ENCODE measurements around the gene STRIP1.
"Not testable (repeated sequence)": the region's sequence is repeated elsewhere in the genome, so short reads cannot be mapped to it uniquely, and the experiment has no call there.

The STRIP1 gene

DNA sequence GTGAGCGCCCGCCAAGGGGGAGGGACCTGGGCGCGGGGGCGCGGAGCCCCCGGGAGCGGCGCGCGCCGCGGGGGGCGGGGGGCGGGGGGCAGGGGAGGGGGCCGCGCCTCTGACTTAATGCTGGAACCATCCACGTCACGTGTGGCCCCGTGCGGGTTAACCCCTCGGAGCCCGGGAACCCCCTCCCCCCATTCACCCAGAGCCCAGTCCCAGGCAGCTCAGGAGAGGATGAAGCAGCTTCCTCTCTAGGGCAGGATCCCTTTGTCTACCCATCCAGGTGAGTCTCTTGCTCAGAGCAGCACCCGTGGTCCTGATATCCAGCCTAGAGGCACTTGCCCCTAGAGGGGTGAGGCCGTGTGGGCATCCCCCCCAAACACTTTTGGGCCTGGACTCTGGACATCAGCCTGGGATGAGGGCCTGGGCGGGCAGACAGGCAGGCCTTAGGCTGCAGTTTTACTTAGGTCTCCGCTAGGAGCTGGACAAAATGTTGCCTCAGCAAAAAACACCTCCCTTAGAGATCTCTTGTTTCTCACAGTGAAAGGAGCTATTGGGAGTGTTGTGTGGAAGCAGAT lies 36.3 kb downstream of the STRIP1 start, which contains the start of gene ALX3:
TSS of gene ALX3 (minus strand) at position 2 of the 572 bp plus-strand sequence. CDS start 60 bp downstream, outside the sequence.
- no peak for DNase-seq

DNA sequence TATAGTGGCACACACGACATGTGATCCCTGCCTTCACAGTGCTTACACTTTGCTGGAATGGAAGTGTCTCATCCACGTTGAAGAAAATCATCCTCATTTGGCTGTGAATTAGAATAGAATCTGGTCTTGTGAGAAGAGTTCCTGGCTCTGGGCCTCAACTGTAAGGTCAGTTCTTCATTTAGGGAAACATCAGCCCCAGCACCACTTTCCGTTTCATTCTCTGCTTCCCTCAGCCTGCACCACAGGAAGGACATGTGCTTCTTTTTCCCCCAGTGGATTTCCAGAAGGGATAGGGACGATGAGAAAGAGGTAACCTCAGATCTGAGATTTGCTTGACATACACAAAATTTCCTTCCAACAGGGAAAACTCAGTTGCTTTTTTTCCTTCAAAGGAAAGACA lies 39.7 kb downstream of the STRIP1 start:
- no peak for DNase-seq

DNA sequence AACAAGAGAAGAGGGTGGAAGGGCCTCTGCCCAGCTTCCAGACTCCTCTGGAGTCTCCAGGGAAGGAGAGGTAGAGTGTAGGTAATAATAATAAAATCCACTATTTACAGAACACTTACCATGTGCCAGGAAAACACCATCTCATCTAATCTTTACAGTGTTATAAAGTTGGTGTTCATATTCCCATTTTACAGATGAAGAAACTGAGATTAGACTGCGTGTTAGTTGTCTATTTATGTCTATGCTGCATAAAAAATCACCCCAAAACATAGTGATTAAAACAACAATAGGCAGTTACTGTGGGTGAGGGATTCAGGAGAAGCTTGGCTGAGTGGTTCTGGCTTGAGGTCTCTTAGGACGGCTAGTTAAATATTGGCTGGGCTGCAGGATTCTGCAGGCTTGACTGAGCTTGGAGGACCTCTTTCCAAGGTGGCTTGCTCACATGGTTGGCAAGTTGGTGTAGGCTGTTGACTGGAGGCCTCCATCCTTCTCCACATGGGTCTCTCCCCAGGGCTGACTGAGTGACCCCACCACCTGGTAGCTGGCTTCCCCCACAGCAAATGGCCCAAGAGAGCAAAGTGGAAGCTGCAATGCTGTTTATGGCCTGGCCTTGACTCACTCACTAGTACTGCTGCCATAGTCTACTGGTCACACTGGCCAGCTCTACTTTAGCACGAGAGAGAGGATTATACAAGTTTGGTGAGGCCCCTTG lies 42.5 kb downstream of the STRIP1 start:
- no peak for DNase-seq

DNA sequence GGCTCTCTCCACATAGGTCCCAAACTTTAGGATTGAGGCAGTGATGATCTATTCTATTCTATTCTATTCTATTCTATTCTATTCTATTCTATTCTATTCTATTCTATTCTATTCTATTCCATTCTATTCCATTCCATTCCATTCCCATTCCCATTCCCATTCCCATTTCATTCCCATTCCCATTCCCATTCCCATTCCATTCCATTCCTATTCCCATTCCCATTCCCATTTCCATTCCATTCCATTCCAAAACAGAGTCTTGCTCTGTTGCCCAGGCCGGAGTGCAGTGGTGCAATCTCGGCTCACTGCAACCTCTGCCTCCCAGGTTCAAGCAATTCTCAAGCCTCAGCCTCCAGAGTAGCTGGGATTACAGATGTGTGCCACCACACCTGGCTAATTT lies 45.6 kb downstream of the STRIP1 start:
- not testable (repeated sequence) for DNase-seq

DNA sequence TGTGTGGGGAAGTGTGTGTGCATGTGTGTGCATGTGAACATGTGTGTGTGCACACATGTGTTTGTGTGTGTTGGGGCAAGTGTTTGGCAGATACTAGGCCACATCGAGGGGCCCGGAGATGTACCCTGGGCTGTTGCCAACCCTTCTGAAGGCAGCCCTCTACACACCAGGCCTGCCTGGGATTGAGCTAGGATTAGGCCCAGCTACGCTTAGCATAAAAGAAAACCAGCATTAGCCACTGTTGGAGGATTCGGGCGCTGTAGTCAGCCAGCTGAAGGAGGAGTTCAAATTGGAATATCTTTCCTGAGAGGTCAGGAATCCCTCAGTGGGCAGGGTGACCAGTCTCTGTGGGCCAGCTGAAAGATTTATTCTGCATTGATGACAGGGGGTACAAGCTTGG lies 46.6 kb downstream of the STRIP1 start:
- no peak for DNase-seq

DNA sequence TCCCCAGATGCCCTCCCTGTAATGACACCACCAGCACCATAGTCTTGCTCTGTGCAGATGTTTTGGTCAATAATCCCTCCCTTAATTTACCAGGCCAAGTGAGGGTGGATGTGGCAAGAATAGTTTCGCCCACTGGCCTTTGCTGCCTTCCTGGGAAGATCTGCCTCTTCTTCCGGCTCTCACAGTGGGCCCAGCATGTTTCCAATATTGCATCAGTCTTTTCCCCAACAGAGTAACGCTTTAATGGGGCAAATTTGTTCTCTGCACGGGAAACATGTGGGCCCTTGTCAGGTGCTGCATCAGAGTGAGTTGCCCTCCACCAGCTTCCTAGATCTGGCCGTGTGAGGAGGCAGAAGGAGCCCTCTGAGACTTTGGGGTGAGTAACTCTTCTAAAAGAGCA lies 48.1 kb downstream of the STRIP1 start:
- no peak for DNase-seq

DNA sequence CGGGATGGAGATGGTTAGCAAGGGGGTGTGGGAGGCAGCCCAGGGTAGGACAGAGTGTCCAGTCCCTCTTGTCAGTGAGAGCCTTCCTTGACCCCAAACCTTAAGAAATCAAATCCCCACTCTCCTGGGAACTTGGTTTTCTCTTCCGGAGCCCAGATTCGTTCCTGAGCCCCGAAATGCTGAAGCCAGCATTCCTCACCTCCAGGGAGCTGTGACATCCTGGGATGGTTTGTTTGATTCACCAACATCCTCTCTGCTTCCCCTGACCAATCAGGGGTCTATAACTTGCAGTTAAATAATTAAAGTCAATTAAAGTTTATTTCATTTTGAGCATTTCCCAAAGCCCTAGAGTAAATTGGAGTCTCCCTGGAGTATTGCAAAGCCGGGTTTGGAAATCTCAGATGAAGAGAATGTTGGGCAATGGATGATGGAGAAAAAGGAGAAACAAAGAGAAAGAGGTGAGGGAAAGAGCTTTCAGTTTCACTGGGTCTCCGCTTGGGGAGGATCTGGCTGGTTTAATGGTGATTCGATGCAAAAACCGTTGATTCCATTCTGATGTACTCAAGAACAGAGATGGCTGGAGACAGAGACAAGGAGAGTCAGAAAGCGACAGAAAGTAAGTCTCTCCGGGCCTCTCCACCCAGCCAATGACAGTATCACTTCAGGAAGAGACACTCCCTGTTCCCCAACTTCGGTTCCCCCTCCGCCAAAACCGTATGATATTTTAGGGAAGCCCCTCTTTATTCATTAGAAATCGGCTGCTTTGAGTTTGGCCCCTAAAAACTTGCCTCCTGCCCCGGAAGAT lies 48.8 kb downstream of the STRIP1 start:
- DNase-seq: no peak

DNA sequence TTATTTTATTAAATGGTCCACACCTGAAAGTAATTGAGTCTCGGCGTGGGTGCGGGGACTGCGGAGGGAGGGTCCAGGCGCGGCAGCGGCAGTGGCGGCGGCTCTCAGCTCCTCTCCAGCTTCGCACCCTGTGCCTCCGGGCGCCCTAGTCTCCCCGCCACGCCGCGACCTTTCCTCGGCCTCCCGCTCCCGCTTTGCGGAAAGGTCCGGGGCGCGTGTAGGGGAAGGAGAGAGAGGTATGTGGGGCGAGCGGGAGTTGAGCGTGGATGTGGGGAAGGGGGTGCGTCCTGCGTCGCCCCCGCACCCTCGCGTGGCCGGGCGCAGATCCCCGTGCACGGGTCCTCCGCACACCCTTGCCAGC lies 49.4 kb downstream of the STRIP1 start:
- no peak for DNase-seq

DNA sequence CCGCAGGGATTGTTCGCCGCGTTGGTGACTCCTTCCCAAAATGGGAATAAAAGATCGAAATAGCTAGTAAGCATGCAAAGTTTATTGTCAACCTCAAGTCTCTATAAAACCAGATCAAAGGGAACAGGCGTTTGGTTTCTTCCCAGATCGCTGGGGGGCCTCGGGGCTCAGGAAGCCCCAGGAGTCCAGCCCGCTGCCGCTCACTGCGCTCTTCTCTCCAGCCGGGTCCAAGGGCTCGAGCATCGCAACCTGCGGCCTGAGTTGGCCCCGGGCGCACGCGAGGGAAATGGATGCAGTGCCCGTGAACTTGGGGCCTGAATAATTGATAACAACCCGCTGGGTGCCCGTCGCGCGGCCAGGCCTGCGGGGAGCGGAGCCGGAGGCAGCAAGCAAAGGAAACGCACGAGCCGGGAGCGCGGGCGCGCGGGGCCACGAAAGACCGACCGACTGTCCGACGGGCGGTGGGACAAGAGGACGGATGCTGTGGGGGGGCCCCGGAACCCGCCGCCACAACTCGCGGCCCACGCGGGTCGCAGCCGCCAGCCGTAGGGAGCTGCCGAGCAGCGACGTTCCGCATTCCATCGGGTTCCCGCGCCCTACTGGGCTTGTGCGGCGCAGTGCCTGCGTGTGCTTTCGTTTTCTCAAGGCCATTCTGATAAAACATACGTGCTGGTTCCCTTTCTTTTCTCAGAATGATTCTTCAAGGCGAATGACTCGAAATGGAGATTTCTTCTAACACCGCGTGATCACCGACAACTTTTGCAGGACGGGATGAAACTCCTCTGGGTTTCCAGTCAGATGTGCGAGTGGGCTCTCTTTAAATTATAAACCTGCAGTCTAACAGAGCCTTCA lies 50.0 kb downstream of the STRIP1 start:
- DNase-seq: peak; percentile 46

DNA sequence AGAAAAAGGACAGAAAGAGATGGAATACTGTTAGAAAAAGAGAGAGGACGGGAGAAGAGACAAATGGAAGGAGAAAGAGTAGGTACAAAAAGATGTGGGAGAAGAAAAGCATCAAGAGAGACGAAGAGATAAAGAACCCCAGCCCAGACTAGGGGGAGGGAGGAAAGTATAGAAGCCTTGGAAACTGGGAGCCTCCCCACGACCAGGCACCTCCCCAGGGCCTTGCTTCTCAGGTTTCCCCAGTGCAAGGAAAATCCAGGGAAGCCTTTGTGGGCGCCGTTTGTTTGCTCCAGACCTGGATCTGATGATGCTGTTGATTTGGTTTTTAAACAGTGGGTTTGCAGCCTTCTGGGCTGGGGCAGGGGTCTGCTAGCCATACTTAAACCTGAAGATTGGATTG lies 51.2 kb downstream of the STRIP1 start:
- no peak for DNase-seq

DNA sequence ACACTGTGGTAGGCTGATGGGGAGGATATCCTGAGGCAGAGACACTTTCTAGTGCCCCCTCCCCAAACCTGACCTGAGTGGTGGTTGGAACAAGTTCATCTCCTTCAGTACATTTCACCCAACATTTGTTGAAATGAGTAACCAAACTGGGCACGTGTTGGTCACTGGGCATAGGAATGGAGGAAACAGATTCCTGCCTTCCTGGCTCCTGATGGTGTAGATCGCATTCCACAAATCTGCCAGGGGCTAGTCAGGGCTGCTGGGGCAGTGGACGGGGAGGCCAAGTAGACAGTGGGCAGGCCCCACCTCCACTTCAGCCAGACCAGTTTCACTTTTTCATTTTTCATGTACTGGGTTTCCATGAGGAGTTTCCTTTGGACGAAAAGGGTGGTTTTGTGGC lies 52.5 kb downstream of the STRIP1 start:
- DNase-seq: no peak

DNA sequence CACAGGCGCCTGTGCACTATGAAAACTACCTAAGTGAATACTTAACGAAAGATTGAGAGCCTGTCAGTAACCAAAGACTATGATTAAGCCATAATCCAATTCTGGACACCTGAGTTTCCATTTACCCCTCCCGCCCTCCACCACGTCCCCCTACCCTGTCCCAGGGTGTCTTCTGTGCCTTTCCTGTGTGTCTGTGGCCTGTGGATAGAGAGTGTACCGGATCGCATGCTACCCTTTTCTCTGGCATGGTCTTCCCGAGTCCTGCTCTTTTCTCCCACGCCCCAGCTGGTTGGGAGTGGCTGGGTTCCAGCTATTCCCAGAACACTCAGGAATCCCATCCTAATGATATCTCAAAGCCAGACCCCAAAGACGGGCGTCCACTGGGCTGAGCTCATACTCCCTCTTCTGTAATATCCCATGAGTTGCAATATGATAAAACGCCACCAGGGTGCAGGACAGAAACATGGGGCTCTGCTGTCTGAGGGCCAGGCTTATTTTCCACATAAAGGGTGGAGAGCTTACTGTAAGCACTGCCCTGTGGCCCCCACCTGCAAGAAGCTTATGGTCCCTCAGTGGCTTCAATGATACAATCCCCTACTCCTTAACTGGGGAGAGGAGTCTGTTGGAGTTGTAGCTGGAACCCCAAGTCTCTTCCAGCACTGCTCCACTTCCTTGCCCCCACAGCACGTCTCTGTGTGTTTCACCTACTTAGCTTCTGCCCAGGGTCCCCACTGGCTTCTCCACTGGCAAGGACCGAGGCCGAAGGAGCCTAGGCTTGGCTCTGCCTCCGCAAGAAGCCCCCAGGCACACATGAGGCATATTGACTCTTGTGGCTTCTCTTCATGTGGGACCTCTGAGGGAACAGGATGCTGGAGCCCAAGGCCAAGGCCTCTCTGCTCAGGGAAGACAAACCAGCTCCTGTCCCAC lies 53.7 kb downstream of the STRIP1 start:
- DNase-seq: peak; percentile 57

DNA sequence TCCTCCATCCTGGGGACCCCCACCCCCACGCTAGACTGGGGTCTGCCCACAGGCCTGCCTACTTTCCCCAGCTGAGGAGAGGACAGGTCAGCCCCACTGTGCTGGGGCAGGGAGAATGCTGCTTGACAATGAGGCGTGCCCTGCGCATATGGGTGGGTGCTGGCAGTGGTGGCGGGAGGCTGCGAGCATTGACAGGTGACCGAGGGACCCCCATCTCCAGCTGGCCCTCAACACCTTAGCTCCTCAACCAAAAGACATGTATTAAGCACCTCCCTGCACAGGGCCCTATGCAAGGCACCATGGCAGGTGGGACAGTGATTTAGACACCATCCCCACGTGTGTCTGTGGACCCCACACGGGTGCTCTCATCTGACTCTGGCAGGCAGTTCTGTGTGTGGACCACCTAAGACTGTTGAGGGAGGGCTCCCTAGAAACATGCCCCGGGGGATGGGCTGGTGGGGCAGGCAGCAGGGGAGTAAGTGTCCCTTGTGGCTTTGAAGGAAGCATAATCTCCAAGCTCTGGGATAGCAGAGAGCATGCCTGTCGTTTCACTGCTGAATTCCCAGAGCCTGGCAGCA lies 54.4 kb downstream of the STRIP1 start:
- no peak for DNase-seq

DNA sequence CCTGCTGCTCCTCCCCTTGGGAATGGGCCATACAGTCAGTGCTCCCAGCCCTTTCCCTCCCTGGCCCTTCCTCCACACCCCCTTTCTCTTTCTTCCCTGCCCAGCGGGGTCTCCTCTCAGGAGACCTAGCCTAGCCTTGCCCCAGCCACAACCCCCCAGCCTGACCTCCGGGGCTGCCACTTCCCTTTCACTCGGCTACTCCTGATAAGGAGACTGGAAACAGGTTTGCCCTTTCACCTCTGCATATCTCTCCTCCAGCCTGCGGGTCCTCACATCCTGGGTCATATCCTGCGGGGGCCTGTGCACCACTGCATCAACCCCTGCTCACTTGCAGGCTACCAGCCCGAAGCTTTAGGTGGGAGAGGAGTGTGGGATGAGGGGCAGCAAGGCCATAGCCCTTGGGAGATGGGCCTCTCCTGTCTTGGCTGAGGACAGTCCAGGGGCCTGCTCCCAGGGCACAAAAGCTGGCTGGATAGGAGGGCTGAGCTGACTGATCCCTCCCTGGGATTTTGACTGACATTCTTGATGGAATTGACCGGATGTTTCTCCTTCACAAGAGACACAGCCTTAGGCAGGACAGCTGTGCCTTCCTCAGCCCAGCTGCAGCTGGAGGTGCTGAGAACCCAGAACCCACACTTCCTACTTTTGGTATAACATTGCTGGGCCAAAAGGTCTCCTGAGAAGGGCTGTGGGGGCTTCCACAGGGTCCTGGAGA lies 55.3 kb downstream of the STRIP1 start:
- no peak for DNase-seq

DNA sequence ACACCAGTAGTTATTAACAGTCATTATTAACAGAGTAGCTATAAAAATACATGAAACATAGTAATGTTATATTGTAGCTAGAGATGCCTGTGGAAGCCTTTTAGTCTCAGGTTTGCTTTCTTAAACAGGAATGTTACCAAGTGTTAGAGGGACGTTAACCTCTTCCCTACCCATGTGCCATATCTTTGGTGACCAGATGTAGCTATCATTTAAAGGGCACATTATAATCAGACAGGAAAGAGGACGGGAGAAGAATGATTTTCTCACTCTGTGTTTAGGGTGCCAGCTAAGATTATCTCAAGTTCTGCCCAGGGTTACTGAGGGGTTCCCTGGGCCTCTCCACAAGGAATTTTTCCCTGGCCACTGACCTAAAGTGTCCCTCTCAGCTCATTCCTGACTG lies 57.0 kb downstream of the STRIP1 start:
- DNase-seq: no peak

DNA sequence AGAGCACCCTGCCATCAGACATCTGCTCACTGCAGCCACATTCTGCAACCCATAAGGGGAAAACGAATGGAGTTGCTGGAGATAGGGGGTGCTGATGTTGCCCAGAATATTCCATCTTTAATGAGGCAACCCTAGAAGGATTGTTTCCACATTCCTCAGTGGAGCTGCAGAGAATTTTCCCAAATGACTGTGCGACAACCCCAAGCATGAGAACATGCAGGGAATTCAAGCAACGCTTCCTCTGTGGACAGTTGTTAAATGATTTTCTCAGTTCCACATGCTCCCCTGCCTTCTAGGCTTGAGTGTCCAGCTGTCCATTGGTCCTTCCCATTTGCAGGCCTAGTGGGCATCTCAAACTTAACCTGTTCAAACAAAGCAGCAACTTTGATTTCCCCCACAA lies 57.4 kb downstream of the STRIP1 start:
- no peak for DNase-seq

DNA sequence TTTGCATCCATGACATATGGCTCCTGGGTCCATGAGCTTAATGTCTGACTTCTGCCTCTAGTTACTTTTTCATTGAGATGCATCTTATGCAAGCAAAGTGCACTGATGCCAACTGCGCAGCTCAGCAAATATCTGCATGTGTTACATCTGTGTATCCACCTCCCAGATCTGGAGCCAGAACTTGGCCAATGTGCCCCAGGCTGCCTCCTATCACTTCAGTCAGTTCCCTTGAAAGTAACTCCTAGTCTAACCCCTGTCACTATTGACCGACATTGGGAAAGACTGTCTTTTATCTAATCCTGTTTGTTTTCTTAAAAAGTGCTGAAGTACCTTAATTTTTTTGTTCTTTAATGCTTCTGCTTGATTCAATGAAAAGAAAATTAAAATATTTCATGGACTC lies 58.6 kb downstream of the STRIP1 start:
- no peak for DNase-seq

DNA sequence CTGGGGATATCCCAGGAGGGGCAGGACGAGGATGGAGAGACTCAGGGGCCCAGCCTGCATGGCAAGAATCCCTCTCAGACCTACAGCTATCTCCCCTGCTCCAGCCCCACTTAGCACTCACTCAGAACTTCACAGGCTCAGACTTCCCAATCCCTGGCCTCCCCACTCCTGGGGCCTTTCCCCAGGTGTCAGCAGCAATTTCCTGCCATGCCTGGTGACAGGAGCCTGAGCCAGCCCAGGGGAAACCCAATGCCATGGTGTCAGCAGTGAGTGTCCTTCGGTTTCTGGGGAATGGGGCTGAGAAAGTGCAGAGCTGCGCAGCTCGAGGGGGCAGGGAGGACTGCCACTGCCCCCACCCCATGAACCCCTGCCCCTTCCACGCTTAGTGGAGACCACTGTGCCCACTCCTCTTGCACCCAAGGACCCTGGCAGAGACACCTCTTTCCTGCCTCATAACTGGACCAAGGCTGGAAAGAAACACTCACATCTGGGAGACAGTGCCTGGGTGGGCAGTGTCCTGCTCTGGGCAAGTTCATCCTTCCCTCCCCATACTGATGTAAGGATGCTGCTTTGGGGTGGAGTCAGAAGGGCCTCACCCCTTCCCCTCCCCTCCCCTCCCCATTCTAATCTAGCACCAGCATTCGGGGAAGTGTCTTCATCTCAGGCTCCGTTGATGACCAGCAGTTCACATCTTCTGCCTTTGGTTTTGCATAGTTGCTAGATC lies 60.7 kb downstream of the STRIP1 start:
- DNase-seq: no peak

DNA sequence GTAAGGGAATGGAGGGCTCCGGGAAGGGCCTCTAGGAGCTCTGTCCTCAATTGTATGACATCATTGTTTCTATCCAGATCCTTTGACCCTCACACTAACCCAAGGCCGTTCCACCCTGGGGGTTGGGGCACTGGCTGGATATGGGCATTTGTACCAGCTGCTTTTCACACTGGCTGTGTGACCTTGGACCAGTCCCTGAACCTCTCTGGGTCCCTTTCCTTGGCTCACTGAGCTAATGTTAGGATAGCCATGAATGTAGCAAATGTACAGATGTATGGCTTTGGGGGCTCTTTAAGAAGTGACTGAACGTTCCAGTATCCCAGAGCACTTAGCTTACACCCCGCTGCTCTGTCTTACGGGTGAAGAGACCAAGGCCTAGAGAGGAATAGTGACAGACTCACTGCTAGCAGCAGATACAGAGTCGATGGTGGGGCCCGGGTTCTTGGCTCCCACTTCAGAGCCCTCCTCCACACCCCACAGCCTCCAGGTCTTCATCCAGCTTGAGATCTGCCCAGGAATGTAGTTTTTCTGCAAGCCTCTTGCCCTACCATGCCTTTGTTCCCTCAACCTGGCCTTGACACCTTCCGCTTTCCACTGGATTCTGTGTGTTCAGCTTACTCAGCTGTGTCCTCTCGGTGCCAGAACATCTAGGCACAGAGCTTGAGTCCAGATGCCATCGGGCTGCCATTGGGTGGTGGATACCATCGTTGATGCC lies 63.2 kb downstream of the STRIP1 start:
- DNase-seq: no peak

Measured in fibroblast of skin of right biceps (primary cell).